Skin of body (tissue), 2 donors: ENCODE data around the gene TSR1. TPM values are rescaled to one million over a fixed set of nuclear protein-coding genes. Genes with fewer than 3 reads are reported as not detected.

Experiments
- DNase-seq: peaks from one replicate; lab custom pipeline; 2025; lab: John Stamatoyannopoulos, UW
- total RNA-seq: library from RNA; depleted of rRNA; stranded (reverse); fragments of >200 nt; gene quantifications from one replicate; pipeline ENCODE4 v1.2.3, GENCODE V29; 2014

TSR1 gene
- total RNA-seq, 1 donor from 2014 or later, result 25.8 TPM

- DNase-seq, result no peak
Measured at GRCh38 chr17:2369551-2370210, 33.4 kb upstream of the TSR1 start.

GRCh38 chr17:2369039-2369438, 32.8 kb upstream of the TSR1 start:
- DNase-seq, result no peak

GRCh38 chr17:2368359-2368758, 32.1 kb upstream of the TSR1 start:
- no peak for DNase-seq

GRCh38 chr17:2366747-2367494, 30.7 kb upstream of the TSR1 start:
- DNase-seq, result no peak

GRCh38 chr17:2365132-2365531, 28.9 kb upstream of the TSR1 start:
- DNase-seq, result no peak

- no peak for DNase-seq
Measured at GRCh38 chr17:2364763-2365116, 28.5 kb upstream of the TSR1 start.

- DNase-seq, result no peak
Measured at GRCh38 chr17:2363851-2364762, 27.9 kb upstream of the TSR1 start.

GRCh38 chr17:2363318-2363717, 27.1 kb upstream of the TSR1 start:
- DNase-seq, result no peak

GRCh38 chr17:2362881-2363280, 26.6 kb upstream of the TSR1 start:
- DNase-seq, result no peak

- no peak for DNase-seq
Measured at GRCh38 chr17:2362416-2362815, 26.2 kb upstream of the TSR1 start.

- DNase-seq, result no peak
Measured at GRCh38 chr17:2362016-2362415, 25.8 kb upstream of the TSR1 start.

- no peak for DNase-seq
Measured at GRCh38 chr17:2361010-2361760, 24.9 kb upstream of the TSR1 start.

GRCh38 chr17:2357931-2358434, 21.7 kb upstream of the TSR1 start:
- DNase-seq, result no peak

GRCh38 chr17:2357237-2357636, 21.0 kb upstream of the TSR1 start:
- no peak for DNase-seq

- DNase-seq, result no peak
Measured at GRCh38 chr17:2354311-2354710, 18.1 kb upstream of the TSR1 start.

- DNase-seq, result no peak
Measured at GRCh38 chr17:2351269-2351668, 15.0 kb upstream of the TSR1 start.

GRCh38 chr17:2347805-2348685, 11.8 kb upstream of the TSR1 start:
- DNase-seq, result no peak

GRCh38 chr17:2346475-2346874, 10.2 kb upstream of the TSR1 start:
- DNase-seq, result no peak

- DNase-seq, result no peak
Measured at GRCh38 chr17:2344528-2344927, 8.3 kb upstream of the TSR1 start.

GRCh38 chr17:2343421-2343820, 7.2 kb upstream of the TSR1 start:
- DNase-seq, result no peak
